ENCODE measurements around the gene DAND5.

DAND5 gene

DNA sequence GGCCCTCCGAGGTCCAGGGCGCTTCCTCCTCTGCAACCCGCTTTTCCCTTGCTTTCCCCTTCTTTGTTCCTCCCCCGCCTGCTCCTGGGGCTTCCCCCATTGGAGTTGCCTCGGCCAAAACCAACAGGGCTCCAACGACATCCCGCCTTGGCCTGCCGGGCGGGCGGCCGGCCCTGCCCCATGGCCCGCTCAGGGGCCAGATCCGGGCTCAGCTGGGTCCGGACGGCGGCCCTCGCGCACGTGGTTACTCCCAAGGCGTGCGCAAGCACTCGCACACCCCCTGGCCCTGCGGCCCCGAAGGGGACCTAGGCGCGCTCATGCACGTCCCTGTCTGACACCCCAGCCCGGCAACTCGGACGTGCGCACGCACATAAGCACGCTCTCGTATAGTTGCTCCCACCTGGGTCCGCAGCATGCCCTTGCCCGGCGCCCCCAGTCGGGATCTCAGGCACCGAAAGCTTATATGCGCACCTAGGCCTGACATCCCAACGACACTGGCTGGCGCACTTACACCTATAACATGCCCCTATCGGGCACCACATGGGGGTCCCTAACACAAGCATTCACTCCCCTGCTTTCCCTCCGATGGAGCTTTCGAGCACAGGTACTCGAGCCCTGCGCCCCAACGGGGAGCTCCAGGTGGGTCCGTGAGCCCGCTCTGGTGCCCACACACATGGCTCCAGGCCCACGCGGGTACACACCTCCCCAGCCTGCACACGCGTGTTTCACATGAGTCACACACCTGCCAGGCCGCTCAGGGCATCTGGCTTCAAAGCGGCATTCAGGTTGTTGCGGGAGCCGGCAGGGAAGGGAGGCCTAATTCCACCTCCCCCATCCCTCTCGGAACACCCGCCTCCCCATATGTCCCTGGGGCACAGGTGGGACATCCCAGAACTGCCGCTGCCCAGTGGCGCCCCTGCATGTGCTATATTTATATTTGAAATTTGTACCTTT is 40.9 kb downstream of the DAND5 start:
- peak; percentile 60 for DNase-seq (ENCODE audit: low read depth, low spot score)

DNA sequence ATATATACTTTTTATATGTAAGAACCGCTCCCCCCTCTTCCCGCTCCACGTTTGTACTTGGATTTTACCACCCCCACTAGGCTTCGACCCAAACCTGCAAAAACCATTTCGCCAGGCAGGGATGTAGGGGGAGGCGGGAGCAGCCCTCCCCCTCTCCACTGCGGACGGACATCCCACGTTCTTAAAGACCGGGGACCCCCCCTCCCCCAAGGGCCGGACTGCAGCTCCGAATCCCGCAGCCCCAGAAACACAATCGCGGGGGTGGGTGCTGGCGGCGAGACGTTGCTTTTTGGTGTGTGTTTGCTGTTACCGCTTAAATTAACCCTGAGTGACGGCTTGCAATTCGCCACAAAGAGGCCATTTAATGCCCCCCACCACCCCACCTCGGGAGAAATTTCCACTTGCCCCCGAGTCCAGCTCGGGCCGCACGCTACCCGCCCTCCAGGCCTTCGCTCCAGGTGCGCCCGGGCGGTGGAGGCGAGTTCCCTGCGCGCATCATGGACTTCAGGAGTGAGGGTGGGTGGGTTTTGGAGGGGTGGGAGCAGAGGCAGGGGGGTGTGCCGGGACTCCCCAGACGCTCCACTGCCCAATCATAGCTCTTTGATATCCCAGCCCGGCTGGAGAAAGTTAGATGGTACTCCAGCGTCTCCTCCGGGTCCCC is 41.7 kb downstream of the DAND5 start:
- no peak for DNase-seq (ENCODE audit: low read depth, low spot score)

DNA sequence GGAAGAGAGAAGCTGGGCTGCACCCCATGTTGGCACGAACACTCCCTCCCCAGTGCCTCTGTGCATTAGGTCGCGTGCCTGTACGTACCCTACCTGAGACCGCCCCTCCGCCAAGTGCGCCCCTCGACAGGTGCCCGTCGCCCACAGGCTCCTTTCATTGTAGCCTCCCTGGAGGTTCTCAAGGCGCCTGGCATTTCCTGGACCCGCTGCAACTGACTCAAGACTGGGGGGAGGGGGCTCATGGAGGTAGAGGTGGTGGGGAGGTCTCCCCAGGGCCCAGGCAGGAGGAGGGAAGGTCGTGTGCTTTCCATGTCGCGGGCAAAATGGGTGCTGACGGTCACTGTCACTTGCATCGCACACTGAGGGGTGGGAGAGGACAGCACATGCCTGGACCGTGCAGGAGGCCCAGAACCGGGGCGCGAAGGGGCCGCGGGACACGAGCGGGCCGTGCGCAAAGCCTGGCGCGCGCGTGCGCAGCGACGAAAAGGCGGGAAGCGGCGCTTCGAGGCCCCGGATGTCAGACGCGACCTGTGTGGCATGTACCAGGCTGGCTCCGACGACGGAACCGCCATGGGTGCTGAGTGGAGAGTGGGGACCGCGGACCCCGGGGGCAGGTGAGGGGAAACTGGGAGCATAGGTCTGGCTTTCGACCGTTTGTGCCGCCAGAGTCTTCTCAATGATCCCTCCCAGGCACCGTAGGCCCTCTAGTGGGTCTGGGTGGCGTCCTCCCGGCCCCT is 42.4 kb downstream of the DAND5 start:
- DNase-seq (ENCODE audit: low read depth, low spot score) = no peak

DNA sequence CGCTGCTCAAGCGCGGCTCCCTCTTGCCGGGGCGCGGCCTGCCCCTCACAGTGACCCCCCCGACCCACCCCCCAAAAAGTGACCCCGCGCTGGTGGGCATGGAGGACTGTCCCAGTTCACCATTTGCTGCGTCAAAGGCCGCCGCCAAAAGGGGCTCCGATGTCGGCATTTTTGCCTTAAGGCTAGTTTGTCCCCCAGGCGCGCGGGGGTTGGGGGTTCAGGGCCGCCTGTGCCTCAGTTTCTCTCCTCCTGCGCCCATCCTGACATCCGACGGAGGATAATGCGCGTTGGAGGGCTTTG is 43.0 kb downstream of the DAND5 start:
- no peak for DNase-seq (ENCODE audit: low read depth, low spot score)

DNA sequence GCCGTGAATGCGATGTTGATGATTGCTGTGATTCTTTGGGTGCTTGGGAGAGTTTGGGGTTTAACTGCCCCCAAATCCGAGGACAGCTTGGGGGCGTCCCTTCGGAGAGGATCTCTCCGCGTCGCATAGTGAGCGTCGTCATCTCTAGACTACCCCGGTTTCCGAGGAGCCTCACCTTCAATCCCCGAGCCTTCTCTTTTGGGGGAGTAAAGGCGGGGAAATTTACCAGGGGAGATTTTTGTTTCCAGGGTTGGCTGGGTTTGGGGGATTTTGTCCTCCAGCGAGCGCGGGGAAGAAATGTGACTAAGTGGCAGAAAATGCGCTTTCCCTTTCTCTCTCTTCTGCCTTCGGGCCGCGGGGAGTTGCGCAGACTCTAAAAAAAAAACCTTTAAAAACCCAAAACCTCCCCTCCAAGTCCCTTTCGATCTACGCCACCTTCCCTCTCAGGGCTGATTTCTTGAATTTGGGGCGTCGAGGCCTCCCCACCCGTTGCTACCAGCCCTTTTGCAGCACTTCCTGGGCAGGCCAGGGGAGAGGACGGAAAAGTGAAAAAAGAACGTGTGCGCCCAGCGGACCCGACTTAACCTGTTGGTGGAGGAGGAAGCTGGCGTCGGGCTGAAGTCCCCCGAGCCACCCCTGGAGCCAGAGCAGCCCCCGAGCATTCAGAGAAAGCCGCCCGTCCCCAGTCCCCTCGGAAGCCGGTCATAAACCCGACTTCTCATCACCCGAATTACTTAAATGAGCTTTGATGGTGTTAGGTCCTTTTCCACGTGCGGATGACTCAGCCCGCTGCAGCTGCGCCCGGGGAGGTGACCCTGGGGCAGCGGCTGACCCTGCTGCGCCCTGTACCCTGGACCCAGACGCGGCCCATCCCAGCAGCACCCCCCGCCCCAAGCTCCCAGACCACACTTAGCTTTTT is 43.6 kb downstream of the DAND5 start:
- peak; percentile 80 for DNase-seq (ENCODE audit: low read depth, low spot score)

DNA sequence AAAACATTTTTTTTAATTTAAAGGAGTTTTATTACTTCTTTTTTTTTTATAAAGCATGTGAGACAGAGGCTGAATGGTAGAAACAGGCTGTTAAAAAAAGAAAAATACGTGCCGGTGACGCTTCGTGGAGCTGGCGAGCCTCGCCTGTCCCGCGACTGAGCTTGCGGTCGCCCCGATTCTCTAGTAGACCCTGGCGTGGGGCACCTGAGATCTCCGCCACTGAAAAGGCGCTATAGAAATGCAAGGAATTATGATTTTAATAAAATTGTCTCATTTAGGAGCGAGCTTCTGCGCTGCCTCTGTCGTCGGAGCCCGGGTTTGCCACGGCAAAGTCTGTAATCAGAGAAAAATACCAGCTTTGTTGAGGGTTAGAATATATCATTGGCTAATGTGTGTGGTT is 44.3 kb downstream of the DAND5 start:
- peak; percentile 65 for DNase-seq (ENCODE audit: low read depth, low spot score)

DNA sequence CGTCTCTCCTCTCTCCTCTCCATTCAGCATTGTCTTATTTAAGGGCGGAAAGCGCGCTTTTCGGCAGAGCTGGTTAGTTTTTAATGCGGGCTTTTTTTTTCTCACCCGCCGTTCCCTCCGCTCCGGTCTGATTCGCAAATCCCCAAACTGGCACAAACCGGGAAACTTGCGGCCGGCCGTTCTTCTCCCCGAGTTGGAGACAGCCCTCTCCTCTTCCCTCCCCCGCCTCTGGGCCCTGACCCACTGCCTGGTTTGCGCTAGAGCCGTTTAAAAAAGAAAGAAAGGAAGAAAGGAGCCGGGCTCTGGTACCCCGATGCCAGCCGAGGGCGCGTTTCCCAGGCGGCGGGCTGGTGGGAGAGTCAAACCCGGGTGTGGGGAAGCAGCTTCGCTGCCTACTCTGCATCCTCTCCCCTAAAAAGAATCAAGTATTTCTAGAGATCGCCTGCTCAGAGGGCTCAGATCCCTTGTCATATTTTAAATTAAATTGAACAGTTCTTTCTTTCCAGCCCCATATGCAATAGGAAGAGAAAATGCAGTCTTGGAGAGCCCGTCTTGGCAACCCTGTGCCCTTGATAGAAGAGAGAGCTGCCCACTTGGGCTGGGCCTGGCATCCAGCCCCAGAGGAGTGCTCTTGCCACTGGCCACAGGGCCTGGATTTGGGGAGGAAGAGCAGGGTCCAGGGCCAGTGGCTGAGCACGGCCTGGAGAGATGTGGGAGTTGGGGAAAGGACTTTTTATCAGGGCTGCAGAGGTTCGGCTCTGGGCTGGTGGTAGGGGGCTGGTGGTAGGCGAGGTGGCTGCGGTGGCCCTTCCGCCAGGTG is 44.9 kb downstream of the DAND5 start:
- DNase-seq (ENCODE audit: low read depth, low spot score) = peak; percentile 72

DNA sequence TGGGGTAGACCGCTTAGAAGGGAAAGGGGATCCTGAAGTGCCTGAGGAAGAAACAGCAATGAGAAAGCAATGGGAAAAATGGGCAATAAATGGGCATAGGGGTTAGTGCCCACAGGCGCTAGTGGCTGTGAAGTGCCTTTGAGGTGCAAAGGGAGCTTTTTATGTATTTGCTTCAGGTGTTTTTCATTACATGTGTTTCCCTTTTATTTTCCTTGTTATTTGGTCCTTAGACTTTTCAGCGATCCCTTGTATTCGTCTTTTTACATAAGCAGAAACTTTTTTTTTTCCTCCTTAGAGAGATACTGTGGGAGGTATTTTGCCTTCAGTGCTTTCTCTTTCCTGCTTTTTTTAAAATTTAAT is 45.5 kb downstream of the DAND5 start:
- no peak for DNase-seq (ENCODE audit: low read depth, low spot score)

DNA sequence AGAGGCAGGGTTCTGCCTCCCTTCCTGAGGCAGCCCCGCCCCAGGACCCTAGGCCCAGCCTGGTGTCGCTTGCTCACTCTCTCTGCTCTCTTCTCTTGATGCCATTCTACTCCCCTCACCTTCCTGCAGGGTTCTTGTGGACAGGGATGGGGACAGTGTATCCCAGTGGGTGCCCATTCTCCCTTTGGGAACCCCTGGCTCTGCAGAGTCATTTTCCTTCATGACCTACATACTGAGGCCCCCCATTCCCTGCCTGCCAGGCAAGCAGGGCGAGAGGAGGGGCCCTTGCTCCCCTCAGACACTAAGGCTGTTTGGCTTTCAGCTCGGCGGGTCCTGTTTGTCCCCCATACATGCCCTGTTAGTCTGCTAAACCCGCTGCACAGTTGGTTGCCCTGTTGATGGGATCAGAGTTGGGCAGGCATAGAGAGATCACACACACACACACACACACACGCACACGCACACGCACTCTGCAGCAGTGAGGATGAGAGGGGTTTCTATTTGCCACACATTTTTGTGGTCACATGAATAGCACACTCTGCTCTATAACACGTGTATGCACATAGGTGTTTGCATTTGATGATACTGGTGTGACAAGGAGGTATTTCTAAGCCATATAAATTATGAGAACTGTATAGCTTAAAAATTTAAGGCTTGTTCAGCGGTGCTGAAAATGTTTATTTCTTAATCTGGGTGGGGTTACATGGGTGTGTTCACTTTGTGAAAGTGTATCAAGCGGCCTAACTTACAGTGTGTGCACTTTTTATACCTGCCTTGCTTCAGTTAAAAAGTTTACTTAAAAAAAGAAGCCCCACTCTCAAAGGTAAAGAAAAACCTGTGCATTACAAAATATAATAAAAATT is 46.2 kb downstream of the DAND5 start:
- DNase-seq (ENCODE audit: low read depth, low spot score) = peak; percentile 73

DNA sequence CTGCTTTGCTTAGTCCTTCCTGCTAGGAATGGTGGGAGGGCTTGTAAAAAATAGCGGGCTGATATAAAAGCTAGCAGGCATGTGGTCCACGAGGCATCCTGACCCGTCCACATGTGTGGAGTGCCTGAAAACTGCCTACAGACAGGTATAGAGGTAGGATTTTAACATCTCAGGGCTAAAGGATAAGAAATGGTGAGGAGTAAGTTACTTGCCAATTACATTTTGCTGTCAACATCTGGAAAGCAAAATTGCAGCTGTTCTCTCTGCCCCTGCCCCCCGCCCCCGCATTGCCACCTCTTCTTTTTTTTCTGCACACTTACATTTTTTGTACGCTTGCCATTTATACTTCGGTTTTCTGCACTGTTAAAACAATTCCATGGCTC is 46.9 kb downstream of the DAND5 start:
- peak; percentile 38 for DNase-seq (ENCODE audit: low read depth, low spot score)

DNA sequence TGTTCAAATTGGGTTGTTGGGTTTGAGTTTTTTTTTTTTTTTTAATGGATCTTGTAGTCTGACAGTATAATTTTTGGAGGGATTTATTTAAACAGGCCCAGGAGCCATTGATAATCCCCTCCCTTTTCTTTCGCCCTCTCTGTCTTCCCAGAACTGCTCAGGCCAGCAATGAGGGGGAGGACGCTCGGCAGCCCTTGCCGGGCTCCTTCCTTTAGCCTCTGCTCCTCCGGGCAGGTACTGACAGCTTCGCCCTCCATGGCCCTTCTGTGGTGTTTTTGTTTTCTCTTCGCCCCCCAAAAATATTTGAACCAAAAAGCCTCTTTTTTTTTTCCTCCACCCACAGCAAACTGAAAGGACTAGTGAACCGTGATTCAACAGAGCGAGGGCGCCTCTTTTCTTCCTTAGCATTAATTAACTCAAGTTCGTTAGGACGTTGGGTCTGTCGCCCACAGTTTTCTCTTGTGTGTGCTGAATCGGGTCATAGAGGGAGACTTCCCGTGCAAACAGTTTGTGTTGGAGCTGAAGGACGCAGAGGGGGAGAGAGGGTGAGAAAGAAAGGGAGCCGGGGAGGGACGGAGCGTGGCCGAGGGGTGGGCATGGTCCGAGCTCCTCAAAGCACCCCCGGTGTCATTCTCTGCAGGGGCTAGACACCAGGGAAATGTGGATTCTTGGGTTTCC is 47.4 kb downstream of the DAND5 start:
- DNase-seq (ENCODE audit: low read depth, low spot score) = peak; percentile 64

DNA sequence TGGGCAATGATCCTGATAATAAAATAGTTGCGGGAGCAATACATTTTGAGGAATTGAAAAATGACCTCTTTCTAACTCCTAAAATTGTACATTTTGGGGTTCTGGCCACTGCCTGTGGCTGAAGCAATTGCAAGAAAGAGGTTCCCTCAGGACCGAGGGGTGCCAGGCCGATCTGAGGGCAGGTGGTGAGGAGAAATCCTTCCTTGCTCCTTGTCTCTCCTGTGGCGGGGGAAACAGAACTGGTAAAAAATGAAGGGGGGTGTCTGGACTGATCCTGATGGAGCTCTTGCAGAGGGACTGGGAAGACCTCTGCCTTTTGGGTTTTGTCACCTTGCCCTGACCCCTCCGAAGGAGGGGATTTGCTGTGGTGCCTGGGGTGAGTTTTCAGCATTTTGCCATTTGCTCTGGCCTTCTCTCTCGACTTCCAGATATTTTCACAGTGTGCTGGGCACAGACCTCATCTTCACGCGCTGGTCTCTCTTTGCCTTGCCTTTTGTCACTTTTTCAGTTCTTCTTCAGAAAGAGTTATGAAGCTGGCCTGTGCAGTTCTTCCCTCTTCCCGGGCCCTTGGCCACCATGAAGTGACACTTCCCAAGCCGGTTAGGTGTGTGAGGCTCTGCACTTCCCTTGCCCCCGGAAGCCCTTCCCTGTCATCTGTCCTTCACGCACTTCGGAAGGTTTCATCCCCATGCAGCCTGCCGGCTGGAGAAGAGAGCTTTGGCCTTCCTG is 48.1 kb downstream of the DAND5 start:
- DNase-seq (ENCODE audit: low read depth, low spot score) = peak; percentile 58

DNA sequence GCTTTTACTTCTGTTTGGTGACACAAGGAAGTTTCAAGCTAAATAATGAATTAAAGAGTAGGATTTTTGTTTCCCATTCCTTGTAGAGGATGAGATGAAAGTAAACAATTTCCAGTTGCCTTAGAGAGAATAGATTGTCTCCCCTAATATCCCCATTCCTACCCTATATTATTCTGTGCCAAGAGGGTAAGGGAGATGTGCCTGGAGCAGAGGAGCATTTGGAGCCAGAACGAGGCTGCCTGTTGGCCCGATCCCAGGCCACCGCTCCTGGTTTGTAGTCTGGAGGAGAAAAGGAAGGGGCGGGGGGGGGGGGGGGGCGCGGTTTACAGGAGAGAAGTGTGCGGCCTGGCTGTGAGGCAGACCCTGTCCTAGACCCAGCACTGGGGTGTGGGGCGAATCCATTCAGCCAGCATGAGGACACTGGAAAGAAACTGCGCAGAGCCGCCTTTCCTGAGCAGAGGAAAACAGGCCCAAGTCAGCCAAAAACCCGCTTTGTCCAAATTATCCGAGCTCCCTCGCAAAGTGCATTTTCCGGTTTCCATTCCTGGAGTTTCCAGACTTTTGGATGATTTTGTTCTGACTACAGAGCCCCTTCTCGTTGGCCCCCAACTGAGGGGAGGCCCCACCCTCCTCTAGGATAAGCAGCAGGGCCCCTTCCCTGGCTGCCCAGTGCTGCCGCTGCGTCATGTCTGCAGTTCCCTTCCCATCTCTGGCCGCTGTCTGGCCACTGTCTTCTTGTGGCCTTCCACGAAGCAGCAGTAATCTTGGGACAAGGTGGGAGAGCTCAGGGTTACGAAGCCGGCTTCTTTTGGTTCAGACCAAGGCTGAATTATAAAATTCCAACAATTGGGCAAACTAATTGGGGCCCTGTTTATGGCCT is 48.9 kb downstream of the DAND5 start:
- peak; percentile 87 for DNase-seq (ENCODE audit: low read depth, low spot score)

DNA sequence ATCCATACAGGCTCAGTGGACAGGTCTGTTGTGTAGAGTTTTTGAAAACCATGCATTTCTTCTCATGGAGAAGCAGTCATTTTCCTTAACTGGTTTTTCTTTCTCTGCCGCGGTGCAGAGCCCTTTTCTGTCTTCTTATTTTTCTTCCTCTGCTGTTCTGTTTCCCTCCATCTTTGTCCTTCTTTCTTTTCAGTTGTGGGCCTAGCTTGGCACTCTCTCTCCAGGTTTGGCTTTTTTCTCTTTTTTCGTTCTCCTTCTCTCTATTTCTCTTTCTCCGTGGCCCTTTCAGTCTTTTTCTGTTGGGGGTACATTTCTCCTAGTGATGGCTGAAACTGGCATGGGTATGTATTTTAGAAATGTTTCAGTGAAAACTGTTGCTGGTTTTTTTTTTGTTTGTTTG is 50.0 kb downstream of the DAND5 start:
- DNase-seq (ENCODE audit: low read depth, low spot score) = no peak

DNA sequence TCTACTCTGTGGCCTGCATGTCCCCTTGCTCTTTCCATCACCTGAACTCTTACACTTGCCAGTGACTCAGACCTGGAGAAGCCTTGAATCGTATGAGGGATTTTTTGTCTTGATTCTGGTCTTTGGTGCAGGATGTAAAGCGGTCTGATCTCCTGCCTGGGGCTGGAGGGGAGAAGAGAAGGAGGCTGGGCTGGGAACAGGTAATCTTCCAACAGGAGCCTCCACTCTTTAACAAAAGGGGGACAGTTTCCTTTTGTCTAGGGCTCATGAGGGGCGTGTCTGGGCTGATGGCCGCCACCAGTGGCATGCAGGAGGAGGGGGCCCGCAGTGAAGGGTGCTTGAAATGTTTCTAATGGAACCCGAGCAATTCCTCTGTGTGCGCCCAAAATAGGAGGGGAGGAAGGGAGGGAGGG is 50.6 kb downstream of the DAND5 start:
- peak; percentile 62 for DNase-seq (ENCODE audit: low read depth, low spot score)

DNA sequence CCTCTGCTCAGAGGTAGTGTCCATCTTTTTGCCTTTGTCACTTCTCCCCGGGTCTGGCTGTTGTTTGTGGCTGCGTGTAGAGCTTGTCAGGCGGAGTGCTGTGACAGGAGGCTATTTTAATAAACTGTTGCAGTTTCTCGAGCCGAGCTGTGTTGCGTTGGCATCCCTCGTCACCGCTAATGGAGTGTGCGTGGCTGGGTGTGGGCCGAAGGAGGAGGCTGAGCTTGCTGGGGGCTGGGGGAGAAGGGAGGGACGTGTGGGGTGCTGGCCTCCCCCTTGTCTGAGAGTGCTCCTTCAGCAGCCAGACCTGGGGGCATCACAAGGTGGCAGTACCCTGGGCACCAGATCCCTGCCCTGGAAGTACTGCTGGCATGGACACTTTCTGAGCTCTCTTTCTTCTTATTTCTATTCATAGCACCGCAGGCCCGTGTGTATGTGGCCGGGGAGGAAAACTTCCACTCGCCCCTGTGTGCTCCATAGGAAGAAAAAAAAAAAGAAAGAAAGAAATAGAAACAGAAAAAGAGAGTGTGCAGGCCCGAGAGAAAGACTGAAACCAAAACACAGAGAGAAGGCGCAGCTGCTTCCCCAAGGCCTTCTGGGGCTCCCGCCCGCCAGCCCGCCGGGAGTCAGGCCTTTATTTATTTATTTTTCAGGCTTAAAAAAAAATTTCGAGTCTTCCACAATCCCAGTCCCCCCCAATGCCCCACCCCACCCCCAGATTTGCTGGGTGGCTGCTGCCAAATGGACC is 52.9 kb downstream of the DAND5 start:
- DNase-seq (ENCODE audit: low read depth, low spot score) = peak; percentile 60
